ENCODE data around the gene RAB30. TPM values are rescaled to one million over a fixed set of nuclear protein-coding genes. Genes with fewer than 3 reads are reported as not detected.

Gene RAB30
- total and polyA plus RNA-seq, 9 donors: 7.3 to 15.0 (median 11.3) TPM

DNA sequence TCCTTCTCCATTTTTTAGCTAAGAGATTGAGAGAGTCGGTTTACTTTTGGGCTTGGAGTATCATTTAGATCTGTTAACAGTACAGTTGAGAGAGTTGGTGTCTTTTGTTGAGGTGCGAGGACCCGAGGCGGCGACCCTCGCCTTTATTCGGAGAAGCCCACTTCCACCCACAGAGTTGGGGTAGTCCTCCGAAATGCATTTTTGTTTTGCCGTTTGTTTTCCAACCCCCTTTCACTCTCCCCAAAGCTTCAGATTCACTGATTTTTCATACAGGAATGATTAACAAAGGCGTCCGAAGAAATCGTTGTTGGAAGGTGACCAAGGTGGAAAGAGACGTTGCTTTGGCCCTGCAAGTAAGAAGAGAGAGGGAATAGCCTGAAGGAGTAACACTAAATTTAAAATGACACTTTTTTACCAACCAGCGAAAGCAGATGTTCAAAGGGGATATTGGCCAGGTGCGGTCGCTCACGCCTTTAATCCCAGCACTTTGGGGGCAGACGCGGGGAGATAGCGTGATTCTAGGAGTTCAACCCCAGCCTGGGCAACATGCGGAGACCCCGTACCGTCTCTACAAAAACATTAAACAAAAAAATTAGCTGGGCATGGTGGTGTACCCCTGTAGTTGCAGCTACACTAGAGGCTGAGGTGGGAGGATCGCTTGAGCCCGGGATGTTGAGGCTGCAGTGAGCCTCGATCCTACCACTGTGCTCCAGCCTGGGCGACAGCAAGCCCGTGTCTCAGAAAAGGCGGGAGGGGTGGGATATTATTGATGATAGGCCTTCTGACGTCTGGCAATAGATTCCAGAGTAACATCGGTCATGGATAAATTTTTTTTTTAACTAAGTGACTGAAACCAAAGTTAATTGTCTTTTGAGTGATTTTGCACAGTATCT lies 899 bp upstream of the RAB30 start:
- DNase-seq: peak; percentile 56
- Histone ChIP-seq H3K27ac (ENCODE audit: low read length) (peak overlapping the region; percentile 95), H3K4me1 (ENCODE audit: control insufficient read depth, insufficient read depth, low read length) (peaks cover 14% of the 10 kb centered on the region), H3K36me3 (ENCODE audit: control insufficient read depth, insufficient read depth, low read length) (peaks cover 7% of the 10 kb centered on the region), H3K27me3 (ENCODE audit: control insufficient read depth, insufficient read depth, low read length) (no peaks in the 10 kb centered on the region), H3K4me3 (ENCODE audit: low read length) (peak overlapping the region; percentile 88), H3K9me3 (replicated peaks; ENCODE audit: control insufficient read depth, low read depth, low read length) (no peaks in the 10 kb centered on the region)
- 25% methylated on average over 8 of the region's 31 CpGs for WGBS (ENCODE audit: insufficient coverage)

DNA sequence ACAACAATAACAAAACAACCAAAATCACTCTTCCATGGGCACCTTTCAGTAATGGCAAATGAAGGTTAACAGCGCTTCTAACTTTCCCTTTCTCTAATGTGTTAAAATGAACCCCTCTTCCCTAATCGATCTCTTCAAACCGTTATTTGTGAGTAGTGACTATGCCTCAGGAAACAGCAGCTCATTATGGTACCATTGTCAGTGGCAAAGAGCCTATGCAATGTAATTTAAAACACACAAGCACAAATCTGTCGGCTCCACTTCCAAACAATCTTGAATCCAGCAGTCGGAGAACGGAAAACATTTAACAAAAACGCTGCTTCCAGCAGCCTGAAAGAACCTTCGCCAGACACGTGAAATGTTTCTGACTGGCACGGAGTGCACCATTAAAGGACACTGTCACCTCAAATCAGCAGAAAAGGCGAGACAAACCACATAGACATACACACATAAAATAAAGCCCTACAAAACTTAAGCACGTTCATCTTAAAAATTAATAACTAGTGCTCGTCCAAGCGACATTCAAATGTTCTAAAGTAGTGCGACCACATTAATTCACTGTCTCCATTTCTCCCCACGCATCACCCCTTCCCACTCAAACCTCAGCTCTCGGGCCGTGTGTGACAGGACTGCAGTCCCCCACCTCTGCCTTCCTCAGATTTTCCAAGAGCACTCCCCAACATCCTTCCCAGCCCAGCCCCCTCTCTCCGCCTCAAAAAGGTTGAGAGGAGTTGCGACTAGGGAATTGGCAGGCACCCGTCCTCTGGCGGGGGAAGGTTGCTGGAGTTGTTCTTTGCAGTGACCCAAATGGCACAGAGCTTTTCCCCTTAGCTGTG lies 748 bp downstream of the RAB30 start:
- 0% methylated on average over 10 of the region's 22 CpGs for WGBS (ENCODE audit: insufficient coverage)
- Histone ChIP-seq H3K9me3 (replicated peaks; ENCODE audit: control insufficient read depth, low read depth, low read length) (no peaks in the 10 kb centered on the region), H3K4me1 (ENCODE audit: control insufficient read depth, insufficient read depth, low read length) (peaks cover 14% of the 10 kb centered on the region), H3K4me3 (ENCODE audit: low read length) (peak overlapping the region; percentile 88), H3K36me3 (ENCODE audit: control insufficient read depth, insufficient read depth, low read length) (peaks cover 7% of the 10 kb centered on the region), H3K27ac (ENCODE audit: low read length) (peak overlapping the region; percentile 96), H3K27me3 (ENCODE audit: control insufficient read depth, insufficient read depth, low read length) (no peaks in the 10 kb centered on the region)
- peak; percentile 80 for DNase-seq

DNA sequence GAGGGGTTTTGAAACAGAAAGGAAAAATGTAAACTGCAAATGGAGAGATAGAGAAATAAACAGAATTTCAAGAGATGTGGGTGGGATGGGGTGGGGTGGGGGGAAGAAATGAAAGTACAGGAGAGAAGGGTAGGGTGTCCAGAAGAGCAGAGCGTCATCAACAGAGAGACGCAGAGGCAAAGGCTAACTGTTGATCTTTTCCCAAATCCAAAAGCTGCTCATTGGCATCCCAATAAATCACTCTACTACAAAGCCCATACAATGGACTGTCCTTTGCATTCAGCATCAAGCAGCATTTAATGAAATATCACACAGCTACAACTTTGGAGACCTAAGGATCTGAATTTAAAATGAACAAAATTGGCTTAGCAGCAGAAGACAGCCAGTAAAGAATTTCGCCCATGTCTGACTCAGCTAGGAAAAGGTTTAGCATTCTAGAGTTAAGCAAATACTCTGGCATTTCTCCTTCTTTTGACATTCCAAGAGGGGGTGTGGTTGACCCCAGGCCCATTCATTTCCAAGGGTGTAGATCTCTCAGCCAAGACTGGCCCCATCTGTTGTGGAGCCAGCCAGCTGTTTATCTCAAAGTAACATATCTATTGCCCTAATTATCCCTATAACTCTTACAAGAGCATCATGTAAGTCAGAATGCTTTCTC lies 1.5 kb downstream of the RAB30 start:
- peak; percentile 59 for DNase-seq

DNA sequence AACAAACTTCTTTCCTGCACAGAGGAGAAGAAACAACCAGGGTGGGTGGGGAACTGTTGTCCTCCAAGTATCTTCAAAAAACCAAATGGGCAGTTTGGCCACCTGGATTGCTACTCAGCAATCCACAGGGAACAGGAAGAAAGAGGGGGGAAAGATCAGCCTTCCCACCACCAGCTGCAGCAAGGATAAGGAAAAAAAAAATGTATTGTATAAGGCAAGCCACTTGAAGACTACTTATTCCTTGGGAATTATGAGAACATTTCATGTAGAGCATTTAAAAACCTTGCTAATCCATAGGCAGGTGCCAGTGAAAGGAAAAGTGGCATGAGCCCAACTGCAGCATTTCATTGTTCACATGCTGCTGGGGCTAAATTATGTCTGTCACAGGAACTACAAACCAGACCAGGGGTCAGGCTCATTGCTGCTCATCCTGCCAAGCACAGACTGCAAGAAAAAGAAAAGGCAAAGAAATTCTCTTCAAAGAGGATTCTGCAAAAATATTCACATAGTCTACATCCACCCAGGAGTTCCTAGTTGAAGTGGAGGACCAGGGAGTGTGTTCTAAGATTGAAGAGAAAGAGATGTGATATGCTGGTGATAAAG lies 2.2 kb downstream of the RAB30 start:
- H3K4me3 ChIP-seq (ENCODE audit: low read length): peak overlapping the region; percentile 13
- peaks cover 7% of the 10 kb centered on the region for H3K36me3 ChIP-seq (ENCODE audit: control insufficient read depth, insufficient read depth, low read length)
- peak; percentile 48 for DNase-seq
- peak overlapping the region; percentile 96 for H3K27ac ChIP-seq (ENCODE audit: low read length)
- H3K27me3 ChIP-seq (ENCODE audit: control insufficient read depth, insufficient read depth, low read length): peaks cover 2% of the 10 kb centered on the region
- peaks cover 14% of the 10 kb centered on the region for H3K4me1 ChIP-seq (ENCODE audit: control insufficient read depth, insufficient read depth, low read length)
- no peaks in the 10 kb centered on the region for H3K9me3 ChIP-seq (replicated peaks; ENCODE audit: control insufficient read depth, low read depth, low read length)

More for the DNA sequence above, 1.5 kb downstream of the RAB30 start:
- Histone ChIP-seq H3K9me3 (replicated peaks; ENCODE audit: control insufficient read depth, low read depth, low read length) (no peaks in the 10 kb centered on the region), H3K27ac (ENCODE audit: low read length) (peak overlapping the region; percentile 96), H3K4me1 (ENCODE audit: control insufficient read depth, insufficient read depth, low read length) (peaks cover 14% of the 10 kb centered on the region), H3K27me3 (ENCODE audit: control insufficient read depth, insufficient read depth, low read length) (peaks cover under 1% of the 10 kb centered on the region), H3K36me3 (ENCODE audit: control insufficient read depth, insufficient read depth, low read length) (peaks cover 7% of the 10 kb centered on the region), H3K4me3 (ENCODE audit: low read length) (peak overlapping the region; percentile 88)
- 0% methylated on average over 1 of the region's 3 CpGs for WGBS (ENCODE audit: insufficient coverage)

DNA sequence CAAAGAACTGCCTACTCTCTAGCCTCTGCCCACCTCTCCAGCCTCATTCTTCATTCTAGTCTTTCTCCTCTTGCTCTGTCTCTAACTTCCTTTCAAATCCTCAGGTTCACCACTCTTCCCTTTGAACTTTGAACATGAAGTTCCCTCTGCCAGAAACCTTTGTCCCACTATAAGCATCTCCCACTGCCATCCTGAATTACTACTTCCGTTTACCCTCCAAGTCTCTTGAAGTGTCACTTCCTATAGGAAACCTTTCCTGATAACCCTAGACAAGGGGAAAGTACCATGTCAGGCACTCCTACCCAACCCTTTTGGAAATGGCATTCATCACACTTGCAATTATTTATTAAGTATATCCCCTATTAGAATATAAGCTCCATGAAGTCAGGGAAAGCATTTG lies 3.1 kb downstream of the RAB30 start:
- H3K36me3 ChIP-seq (ENCODE audit: control insufficient read depth, insufficient read depth, low read length): no peaks in the 10 kb centered on the region
- H3K27me3 ChIP-seq (ENCODE audit: control insufficient read depth, insufficient read depth, low read length): peaks cover 2% of the 10 kb centered on the region
- DNase-seq: no peak
- WGBS (ENCODE audit: insufficient coverage): 57% methylated on average over 1 of the region's 1 CpG
- no peak overlapping the region for H3K27ac ChIP-seq (ENCODE audit: low read length)
- H3K4me3 ChIP-seq (ENCODE audit: low read length): no peak overlapping the region
- peaks cover 14% of the 10 kb centered on the region for H3K4me1 ChIP-seq (ENCODE audit: control insufficient read depth, insufficient read depth, low read length)
- H3K9me3 ChIP-seq (replicated peaks; ENCODE audit: control insufficient read depth, low read depth, low read length): no peaks in the 10 kb centered on the region

DNA sequence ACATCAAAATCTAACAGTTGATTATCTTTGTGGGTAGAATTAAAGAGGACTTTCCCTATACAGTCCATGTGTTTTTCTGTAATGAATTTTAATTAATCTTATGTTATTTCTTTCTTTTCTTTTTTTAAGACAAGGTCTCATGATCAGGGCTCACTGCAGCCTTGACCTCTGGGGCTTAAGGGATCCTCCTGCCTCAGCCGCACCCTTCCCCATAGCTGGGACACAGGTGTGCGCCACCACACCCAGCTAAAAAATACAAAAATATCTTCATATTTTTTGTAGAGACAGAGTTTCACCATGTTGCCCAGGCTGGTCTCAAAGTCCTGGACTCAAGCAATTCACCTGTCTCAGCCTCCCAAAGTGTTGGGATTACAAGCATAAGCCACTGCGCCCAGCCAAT lies 7.7 kb downstream of the RAB30 start:
- no peak overlapping the region for H3K4me3 ChIP-seq (ENCODE audit: low read length)
- 100% methylated on average over 2 of the region's 3 CpGs for WGBS (ENCODE audit: insufficient coverage)
- H3K9me3 ChIP-seq (replicated peaks; ENCODE audit: control insufficient read depth, low read depth, low read length): no peaks in the 10 kb centered on the region
- DNase-seq: no peak
- H3K27me3 ChIP-seq (ENCODE audit: control insufficient read depth, insufficient read depth, low read length): peaks cover 2% of the 10 kb centered on the region
- H3K27ac ChIP-seq (ENCODE audit: low read length): no peak overlapping the region
- H3K4me1 ChIP-seq (ENCODE audit: control insufficient read depth, insufficient read depth, low read length): peaks cover 6% of the 10 kb centered on the region
- no peaks in the 10 kb centered on the region for H3K36me3 ChIP-seq (ENCODE audit: control insufficient read depth, insufficient read depth, low read length)

DNA sequence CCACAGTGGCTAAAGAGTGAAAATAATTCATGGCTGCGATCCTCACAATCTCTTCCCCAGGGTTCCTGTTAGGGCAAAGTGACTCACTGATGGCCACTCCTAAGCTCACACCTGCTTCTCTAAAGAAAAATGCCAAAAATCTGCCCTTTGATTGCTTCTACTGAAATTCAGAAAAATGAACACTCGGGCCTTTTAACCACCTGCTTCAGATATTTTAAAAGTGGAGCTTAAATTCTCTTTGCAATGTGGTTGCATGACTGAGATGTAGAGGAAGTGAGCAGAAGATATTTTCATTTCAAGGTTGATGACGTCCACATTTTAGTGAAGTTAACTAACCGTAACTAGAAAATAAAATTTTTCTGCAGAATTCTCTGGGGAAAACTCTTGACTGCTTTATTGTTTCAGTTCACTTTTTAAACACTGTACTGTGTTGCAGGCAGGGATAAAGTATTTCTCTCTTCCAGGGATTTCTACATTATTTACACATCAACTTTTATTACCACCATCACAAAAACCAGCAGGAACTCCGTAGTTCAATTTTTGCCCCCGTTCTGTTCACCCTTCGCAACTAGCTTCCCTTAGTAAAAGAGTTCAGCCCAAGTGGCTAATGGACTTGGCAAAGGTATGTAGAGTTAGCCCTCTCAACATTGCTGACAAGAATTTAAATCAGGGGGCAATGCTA lies 8.5 kb downstream of the RAB30 start:
- Histone ChIP-seq H3K36me3 (ENCODE audit: control insufficient read depth, insufficient read depth, low read length) (no peaks in the 10 kb centered on the region), H3K4me1 (ENCODE audit: control insufficient read depth, insufficient read depth, low read length) (peaks cover 5% of the 10 kb centered on the region), H3K27me3 (ENCODE audit: control insufficient read depth, insufficient read depth, low read length) (peaks cover 2% of the 10 kb centered on the region), H3K27ac (ENCODE audit: low read length) (peak overlapping the region; percentile 58), H3K9me3 (replicated peaks; ENCODE audit: control insufficient read depth, low read depth, low read length) (no peaks in the 10 kb centered on the region), H3K4me3 (ENCODE audit: low read length) (no peak overlapping the region)
- WGBS (ENCODE audit: insufficient coverage): 18% methylated on average over 1 of the region's 7 CpGs
- DNase-seq: peak; percentile 82

DNA sequence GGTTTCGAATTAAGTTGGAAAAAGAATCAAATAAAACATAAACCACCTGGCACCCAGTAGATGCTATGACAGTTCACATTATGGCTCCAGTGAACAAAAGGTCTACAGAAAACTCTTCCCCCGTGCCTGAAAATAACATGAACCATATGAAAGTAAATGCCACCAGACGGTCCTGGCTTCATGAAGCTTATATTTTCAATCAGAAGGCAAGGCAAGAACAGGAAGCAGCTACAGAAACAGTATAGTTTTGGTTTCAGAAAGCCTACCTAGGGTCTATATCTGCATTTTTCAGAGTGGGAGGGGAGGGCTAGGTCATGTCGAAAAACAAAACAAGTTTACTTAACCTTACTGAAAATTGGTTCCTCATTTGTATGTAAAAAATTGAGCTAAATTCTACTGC lies 9.8 kb downstream of the RAB30 start:
- Histone ChIP-seq H3K27ac (ENCODE audit: low read length) (no peak overlapping the region), H3K27me3 (ENCODE audit: control insufficient read depth, insufficient read depth, low read length) (peaks cover 2% of the 10 kb centered on the region), H3K36me3 (ENCODE audit: control insufficient read depth, insufficient read depth, low read length) (no peaks in the 10 kb centered on the region), H3K9me3 (replicated peaks; ENCODE audit: control insufficient read depth, low read depth, low read length) (no peaks in the 10 kb centered on the region), H3K4me1 (ENCODE audit: control insufficient read depth, insufficient read depth, low read length) (peaks cover 5% of the 10 kb centered on the region), H3K4me3 (ENCODE audit: low read length) (no peak overlapping the region)
- no peak for DNase-seq
- no CpG with 5 or more reads among the region's 4 CpGs for WGBS (ENCODE audit: insufficient coverage)

DNA sequence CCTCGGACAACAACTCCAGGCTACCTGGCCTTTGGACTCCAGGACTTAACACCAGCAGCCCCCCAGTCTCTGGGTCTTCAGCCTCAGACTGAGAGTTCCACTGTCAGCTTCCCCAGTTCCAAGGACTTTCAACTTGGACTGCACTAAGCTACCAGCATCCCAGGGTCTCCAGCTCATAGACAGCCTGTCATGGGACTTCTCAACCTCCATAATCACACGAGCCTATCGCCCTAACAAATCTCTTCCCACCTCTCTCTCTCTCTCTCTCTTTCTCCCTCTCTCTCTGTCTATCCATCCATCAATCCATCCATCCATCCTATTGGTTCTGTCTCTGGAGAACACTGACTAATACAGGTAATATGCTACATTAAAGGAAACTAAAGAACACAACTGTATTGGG lies 10.7 kb downstream of the RAB30 start:
- WGBS (ENCODE audit: insufficient coverage): 97% methylated on average over 3 of the region's 3 CpGs
- no peak for DNase-seq
- H3K27ac ChIP-seq (ENCODE audit: low read length): no peak overlapping the region
- peaks cover 2% of the 10 kb centered on the region for H3K27me3 ChIP-seq (ENCODE audit: control insufficient read depth, insufficient read depth, low read length)
- no peaks in the 10 kb centered on the region for H3K36me3 ChIP-seq (ENCODE audit: control insufficient read depth, insufficient read depth, low read length)
- H3K4me3 ChIP-seq (ENCODE audit: low read length): no peak overlapping the region
- peaks cover 5% of the 10 kb centered on the region for H3K4me1 ChIP-seq (ENCODE audit: control insufficient read depth, insufficient read depth, low read length)
- no peaks in the 10 kb centered on the region for H3K9me3 ChIP-seq (replicated peaks; ENCODE audit: control insufficient read depth, low read depth, low read length)
